Right ventricle myocardium inferior (tissue), 1 donor: ENCODE measurements around the gene NUMB. TPM values are rescaled to one million over a fixed set of nuclear protein-coding genes. Genes with fewer than 3 reads are reported as not detected.

Source experiments
- ATAC-seq: fragments of 200-7000 bp; cut with Tn5 transposase; one replicate; pipeline ENCODE4 v1.9.1; 2020; ENCODE audit warnings: mild to moderate bottlenecking, moderate library complexity
- DNase-seq: peaks from one replicate; pipeline ENCODE4 v3.0.0; 2021; ENCODE audit errors: missing footprints
- intact Hi-C: fragments of 100-400 bp; cut with DNase I; formaldehyde crosslinking; loops from one replicate; pipeline ENCODE4 v1.11.0; 2022
- total RNA-seq: library from RNA; stranded (reverse); fragmentation: NEBNext Ultra II Directional; extraction: Animal tissue kit (Norgen Biotek cat#: 25700); gene quantifications from one replicate; pipeline ENCODE4 v1.2.1, GENCODE V29; 2021
- donor health status: DM: no; HTN: yes; CAD: no; lungs with severe emphysema.

NUMB gene
- total RNA-seq, 1 donor from 2014 or later: 39.8 TPM

DNA sequence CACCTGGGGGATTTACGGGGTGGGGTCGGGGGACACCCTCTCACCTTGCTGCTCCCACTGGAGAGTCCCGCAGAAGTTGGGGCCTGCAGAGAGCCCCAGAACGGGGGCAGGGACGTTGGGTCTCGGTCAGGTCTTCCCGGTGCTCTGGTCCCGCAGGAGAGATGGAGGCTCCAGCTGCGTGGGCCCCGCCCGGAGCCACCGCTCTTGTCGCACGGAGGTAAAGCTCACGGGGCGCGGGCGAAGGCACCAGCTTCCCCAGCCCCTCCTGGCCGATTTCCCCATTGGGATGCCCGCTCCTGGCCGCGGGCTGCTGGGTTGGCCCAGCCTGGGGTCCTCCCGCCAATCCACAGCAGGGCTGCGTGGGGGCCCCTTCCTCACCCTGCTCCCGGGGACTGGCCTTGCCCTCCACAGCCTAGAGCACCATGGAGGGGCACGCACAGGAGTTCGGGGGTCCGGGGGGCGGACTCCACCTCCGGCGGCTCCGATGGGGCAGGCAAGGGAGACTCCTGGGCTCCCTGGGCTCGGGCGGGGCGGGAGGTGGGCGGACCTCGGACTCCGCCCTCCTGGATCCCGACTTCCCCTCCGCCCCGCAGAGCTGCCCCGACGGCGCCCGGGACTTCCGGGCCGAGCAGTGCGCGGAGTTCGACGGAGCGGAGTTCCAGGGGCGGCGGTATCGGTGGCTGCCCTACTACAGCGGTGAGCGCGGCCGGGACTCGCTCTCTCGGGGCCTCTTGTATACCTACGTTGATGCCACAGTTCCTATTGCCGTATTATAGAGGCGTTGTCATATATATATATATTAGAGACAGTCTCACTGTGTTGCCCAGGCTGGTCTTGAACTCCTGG lies 212.6 kb downstream of the NUMB start:
- intact Hi-C loops: no loop called here
- ATAC-seq (peak; percentile 90), DNase-seq (peak; percentile 89)

DNA sequence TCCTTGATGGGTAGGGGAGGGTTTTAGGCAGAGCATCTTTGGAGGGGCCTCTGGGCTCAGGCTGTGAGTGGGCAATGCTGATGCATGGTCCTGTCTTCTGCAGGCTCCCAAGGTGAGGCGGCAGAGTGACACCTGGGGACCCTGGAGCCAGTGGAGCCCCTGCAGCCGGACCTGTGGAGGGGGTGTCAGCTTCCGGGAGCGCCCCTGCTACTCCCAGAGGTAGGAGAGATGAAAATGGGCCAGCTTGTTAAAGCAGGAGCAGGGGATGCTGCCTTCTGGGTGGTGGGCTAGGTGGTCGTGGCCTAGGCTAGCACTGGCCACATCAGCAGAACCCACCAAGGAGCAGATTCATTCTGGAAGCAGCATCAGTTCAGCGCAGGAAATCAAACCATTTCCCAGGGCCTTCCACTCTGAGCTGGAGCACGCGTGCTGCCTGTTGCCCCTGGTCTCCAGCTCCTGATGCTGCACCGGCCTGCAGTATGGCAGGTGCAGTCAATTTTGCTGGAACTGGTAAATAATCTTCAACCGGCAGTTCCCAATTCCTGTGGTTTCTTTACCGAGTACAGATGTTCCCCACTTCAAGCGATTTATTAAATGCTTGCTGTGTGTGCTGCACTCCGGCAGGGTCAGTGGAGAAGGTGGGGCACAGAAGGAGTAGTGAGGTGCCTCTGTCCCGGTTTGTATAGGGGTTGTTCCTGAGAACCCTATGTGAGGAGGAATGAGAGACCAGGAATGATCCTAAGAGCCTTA lies 213.6 kb downstream of the NUMB start:
- no peak for DNase-seq
- no peak for ATAC-seq
- intact Hi-C loops: no loop called here

DNA sequence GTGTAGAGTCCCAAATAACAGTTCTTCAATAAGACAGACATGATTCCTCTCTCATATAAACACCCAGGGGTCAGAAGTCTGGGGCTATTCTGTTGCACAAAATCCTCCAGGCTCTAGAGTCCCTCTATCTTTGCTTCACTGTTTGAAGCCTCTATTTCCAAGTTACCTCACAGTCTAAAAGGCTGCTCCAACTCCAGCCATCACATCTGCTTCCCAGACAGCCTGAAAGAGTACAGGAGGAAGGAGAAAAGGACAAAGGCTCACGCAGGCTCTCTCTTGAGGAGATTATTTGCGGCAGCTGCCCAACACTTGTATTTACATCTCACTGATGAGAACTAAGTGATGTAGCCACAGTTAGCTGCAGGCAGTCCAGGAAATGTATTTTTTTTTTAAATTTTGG lies 214.6 kb downstream of the NUMB start:
- intact Hi-C loops: no loop called here
- ATAC-seq (no peak), DNase-seq (no peak)

- intact Hi-C loops: no loop called here
- DNase-seq: no peak
- ATAC-seq: no peak
Observed at GRCh38 chr14:73243341-73243740, 215.0 kb downstream of the NUMB start.

DNA sequence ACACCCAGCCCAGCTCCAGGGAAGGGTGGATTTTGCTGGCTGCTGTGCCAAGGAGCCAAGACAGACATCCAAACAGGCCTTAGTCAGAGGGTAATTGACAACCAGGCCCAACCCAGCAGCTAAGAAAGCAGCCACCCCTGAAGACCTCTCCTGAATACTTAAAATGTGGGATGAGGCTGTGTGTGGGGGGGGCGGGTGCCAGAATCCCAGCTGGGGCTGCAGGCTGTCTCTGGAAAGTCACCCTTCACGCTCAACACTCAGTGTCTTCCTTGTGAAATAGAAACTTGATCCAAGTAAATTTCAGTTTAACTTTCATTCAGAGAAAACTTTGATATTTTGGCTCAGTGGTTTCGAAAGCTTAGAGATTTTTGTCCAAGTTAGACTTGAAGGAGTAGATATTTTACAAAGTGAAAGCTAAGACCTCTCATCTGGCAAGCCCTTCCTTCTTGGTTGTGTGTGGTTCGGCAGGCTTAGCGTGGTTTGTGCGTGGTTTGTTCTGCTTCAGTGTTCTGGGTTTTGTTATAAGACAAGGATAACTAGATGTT lies 215.9 kb downstream of the NUMB start:
- intact Hi-C loops: no loop called here
- DNase-seq (no peak), ATAC-seq (no peak)

GRCh38 chr14:73241481-73242165 lies 216.7 kb downstream of the NUMB start:
- intact Hi-C loops: no loop called here
- DNase-seq: no peak

GRCh38 chr14:73240816-73241480 lies 217.4 kb downstream of the NUMB start:
- DNase-seq (no peak), ATAC-seq (peak; percentile 11)
- intact Hi-C loops: no loop called here

More at GRCh38 chr14:73241481-73242165, 216.7 kb downstream of the NUMB start:
- ATAC-seq: no peak

- ATAC-seq (peak; percentile 49), DNase-seq (peak; percentile 79)
- intact Hi-C loops: no loop called here
Observed at GRCh38 chr14:73239393-73240241, 218.7 kb downstream of the NUMB start.

DNA sequence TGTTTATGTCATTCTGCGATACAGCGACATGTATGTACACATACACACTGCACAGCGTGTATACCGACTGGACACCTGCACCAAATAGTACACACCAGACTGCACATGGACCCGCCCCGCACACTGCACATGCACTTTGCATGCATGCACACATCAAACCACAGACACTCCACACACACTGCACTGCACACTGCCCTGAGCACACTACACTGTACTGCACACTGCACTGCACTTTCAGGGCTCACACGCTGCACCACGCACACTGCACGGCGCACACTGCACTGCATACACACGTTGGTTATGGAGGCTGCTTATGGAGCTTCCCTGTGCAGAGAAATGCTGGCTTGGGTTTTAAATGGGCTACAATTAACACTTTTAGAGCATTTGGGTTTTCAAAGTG lies 219.4 kb downstream of the NUMB start:
- intact Hi-C loops: no loop called here
- no peak for DNase-seq
- ATAC-seq: no peak

DNA sequence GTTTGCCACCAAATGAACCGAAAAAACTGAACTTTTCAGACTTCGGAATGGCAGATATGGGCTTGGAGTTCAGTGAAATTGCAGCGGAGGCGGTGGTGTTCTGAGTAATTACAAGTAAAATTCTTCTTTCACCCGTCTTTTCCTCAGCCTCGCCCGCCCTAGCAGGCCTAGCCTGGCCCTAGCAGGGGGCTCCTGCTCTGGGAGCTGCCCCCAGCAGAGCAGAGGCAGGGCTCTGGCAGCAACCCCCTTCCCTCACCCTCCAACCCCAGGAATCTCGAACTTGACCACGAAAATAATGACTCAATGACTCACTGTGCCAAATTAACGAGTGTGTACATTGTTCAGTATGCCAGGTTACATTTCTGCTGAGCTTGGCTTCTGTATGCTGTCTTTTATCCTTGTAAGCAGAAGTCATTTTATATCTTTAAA lies 219.9 kb downstream of the NUMB start:
- no peak for ATAC-seq
- no peak for DNase-seq
- intact Hi-C loops: no loop called here

DNA sequence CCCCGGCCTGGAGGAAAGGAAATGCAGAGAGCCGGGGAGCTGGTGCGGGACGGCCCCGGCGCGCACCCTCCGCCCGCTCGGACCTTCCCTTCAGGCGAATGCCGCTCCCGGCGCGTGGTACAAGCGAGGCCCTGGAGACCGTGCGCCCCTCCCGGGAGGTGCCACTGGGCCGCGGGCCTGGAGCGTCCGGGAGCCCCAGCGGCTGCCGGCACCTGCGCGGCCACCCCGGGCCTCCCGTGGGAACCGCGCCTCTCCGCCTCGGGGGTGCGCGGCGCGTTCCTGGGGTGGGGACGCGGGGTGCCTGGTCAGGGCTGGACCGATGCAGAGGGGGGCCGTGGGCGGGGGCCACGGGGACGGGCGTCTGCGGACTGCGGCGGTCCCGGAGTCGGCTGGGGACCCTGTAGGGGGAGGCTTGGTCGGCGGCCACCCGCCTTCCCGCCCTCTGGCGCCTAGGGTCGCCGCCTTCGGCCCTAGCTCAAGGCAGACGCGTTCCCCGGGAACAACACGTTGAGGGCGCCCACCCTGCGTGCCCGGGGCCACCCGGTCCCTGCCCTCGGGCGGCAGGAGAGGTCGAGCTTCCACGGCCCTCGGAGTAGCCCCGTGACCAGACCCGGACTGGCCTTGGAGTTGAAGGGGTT lies 220.4 kb downstream of the NUMB start:
- intact Hi-C loops: no loop called here
- DNase-seq: no peak

GRCh38 chr14:73237219-73237785 lies 221.0 kb downstream of the NUMB start, which contains the start of gene PAPLN:
Gene PAPLN (plus strand): TSS chr14:73237506. CDS start chr14:73239779, 2,273 bp downstream.
- ATAC-seq (no peak), DNase-seq (no peak)
- intact Hi-C loops: no loop called here

More for the DNA sequence above, 220.4 kb downstream of the NUMB start:
- no peak for ATAC-seq

DNA sequence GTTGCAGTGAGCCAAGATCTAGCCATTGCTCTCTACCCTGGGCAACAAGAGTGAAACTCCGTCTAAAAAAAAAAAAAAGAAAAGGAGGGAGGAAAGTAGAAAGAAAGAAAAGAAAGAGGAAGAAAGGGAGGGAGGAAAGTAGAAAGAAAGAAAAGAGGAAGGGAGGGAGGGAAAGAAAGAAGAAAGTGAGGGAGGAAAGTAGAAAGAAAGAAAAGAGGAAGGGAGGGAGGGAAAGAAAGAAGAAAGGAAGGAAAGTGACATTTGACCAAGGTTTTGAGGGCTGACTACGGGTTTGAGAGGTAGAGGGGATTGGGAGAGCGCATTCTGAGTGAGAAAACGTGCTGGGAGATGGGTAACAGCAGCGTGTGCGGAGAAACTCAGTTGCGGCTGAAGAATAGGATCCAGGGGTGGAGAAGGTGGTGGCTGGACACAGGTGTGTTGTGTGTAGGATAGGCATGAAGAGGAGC lies 221.6 kb downstream of the NUMB start:
- intact Hi-C loops: no loop called here
- no peak for DNase-seq
- no peak for ATAC-seq

DNA sequence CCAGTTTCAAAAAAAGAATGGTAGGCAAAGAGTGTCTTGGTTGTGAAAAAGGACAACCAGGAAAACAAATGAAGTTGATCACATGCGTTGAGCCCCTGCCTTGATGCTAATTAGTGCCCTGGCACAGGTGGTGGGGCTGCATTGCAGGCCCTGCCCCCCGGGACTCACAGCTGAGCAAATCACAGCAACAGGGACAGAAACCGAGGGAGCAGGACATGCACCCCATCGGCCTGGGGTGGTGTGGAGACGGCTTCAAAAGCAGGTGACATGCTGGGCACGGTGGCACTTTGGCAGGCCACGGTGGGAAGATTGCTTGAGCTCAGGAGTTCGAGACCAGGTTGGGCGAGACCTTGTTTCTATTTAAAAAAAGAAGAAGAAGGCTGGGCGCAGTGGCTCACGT lies 222.2 kb downstream of the NUMB start:
- intact Hi-C loops: no loop called here
- ATAC-seq (no peak), DNase-seq (no peak)

DNA sequence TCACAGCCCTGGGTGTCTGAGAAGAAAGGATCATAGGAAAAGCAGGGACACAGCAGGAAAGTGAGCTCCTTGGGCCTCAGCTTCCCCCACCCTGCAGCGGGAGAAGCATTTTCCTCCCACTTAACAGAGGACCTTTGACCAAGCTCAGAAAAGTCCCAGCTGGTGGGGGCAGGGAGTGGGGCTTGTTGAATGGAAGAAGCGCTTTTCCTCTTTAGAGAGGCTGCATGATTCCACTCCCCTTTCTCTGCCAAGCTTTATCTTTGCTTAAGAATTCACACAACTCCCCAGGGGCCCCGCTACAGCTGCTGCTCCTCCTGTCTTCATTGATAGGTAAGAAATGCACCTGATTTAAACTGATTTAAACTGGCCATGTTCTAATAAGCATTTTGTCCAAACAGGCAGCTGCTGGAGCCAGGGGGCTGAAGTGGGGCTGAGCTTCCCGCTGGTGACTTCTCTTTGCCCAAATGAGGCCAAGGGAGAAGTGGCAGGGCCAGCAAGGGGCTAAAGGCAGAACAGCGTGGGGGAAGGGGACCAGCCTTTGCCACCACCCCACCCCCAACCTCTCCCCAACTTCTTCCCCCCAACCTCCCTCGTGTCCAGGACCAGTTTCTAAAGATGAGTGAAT lies 222.7 kb downstream of the NUMB start:
- intact Hi-C loops: no loop called here
- DNase-seq: no peak
- no peak for ATAC-seq

GRCh38 chr14:73234586-73235394 lies 223.6 kb downstream of the NUMB start:
- DNase-seq: no peak
- intact Hi-C loops: no loop called here
- ATAC-seq: no peak
